HepG2 (cell line): Measurements from ENCODE around the gene CPEB3. TPM values are rescaled to one million over a fixed set of nuclear protein-coding genes. Genes with fewer than 3 reads are reported as not detected.

Experiments
- ATF1 ChIP-seq: IDR thresholded peaks from 2 replicates; pipeline ENCODE4 v1.6.1; 2016; ENCODE audit warnings: mild to moderate bottlenecking, control low read depth
- ATM ChIP-seq: fragments of 450-650 bp; IDR thresholded peaks from 2 replicates; pipeline ENCODE4 v1.7.1; 2017; ENCODE audit warnings: mild to moderate bottlenecking, borderline replicate concordance
- CENPBD1 ChIP-seq: sonication (generic); formaldehyde crosslinking; IDR thresholded peaks from 2 replicates; pipeline ENCODE4 v1.8.0; 2022; ENCODE audit warnings: missing genetic modification reagents, low read depth, mild to moderate bottlenecking, borderline replicate concordance
- GABPA ChIP-seq, 2 experiments: IDR thresholded peaks; 2 replicates each; pipeline ENCODE4 v1.6.1; 2011 to 2016; ENCODE audit warnings: low read depth in 2 of 2, low read length in 1 of 2, missing biosample characterization in 1 of 2, missing genetic modification characterization in 1 of 2
- MAZ ChIP-seq, 2 experiments: sonication (generic) in 1 of 2; formaldehyde crosslinking in 1 of 2; IDR thresholded peaks; 2 replicates each; pipeline versions ENCODE4 v1.5.0 to v1.6.1; 2012 to 2020; ENCODE audit warnings: low read depth in 2 of 2, mild to moderate bottlenecking in 2 of 2, borderline replicate concordance in 1 of 2, improper control_type of control experiment in 1 of 2, low read length in 1 of 2, missing genetic modification reagents in 1 of 2, moderate library complexity in 1 of 2
- MED1 ChIP-seq: sonication (generic); formaldehyde crosslinking; IDR thresholded peaks from 2 replicates; pipeline ENCODE4 v1.4.0; 2020; ENCODE audit warnings: missing genetic modification reagents
- MLLT10 ChIP-seq: sonication (generic); formaldehyde crosslinking; IDR thresholded peaks from 2 replicates; pipeline ENCODE4 v1.4.0; 2020; ENCODE audit warnings: missing genetic modification reagents
- NCOA5 ChIP-seq: sonication (generic); formaldehyde crosslinking; IDR thresholded peaks from 2 replicates; pipeline ENCODE4 v1.4.0; 2020; ENCODE audit warnings: missing genetic modification reagents
- PAWR ChIP-seq: sonication (generic); formaldehyde crosslinking; IDR thresholded peaks from 2 replicates; pipeline ENCODE4 v1.4.0; 2020; ENCODE audit warnings: missing genetic modification reagents, mild to moderate bottlenecking, borderline replicate concordance
- RELA ChIP-seq: sonication (generic); formaldehyde crosslinking; IDR thresholded peaks from 2 replicates; pipeline ENCODE4 v1.4.0; 2020; ENCODE audit warnings: missing genetic modification reagents
- SMC3 ChIP-seq: IDR thresholded peaks from 2 replicates; pipeline ENCODE4 v1.6.1; 2011; ENCODE audit warnings: low read length, improper control_type of control experiment
- TBX2 ChIP-seq: sonication (generic); formaldehyde crosslinking; IDR thresholded peaks from 2 replicates; pipeline ENCODE4 v1.5.0; 2020; ENCODE audit warnings: missing genetic modification reagents, mild to moderate bottlenecking, borderline replicate concordance
- TBX3 ChIP-seq: fragments of 450-650 bp; IDR thresholded peaks from 2 replicates; pipeline ENCODE4 v1.6.1; 2017; ENCODE audit warnings: antibody characterized with exemption, mild to moderate bottlenecking, inconsistent platforms, borderline replicate concordance
- THAP11 ChIP-seq: IDR thresholded peaks from 2 replicates; pipeline ENCODE4 v1.6.1; 2016; ENCODE audit warnings: missing biosample characterization, missing genetic modification reagents
- TRIM22 ChIP-seq: fragments of 450-650 bp; IDR thresholded peaks from 2 replicates; pipeline ENCODE4 v1.6.1; 2017
- ZBTB43 ChIP-seq: sonication (generic); formaldehyde crosslinking; conservative IDR thresholded peaks from 2 replicates; pipeline ENCODE4 v1.4.0; 2020; ENCODE audit warnings: missing genetic modification reagents
- ZNF136 ChIP-seq: sonication (generic); formaldehyde crosslinking; IDR thresholded peaks from 2 replicates; pipeline ENCODE4 v1.8.1; 2022; ENCODE audit warnings: low read depth, mild to moderate bottlenecking, moderate library complexity, missing genetic modification reagents
- ZNF253 ChIP-seq: sonication (generic); formaldehyde crosslinking; IDR thresholded peaks from 2 replicates; pipeline ENCODE4 v1.8.0; 2022; ENCODE audit warnings: mild to moderate bottlenecking, missing genetic modification reagents, borderline replicate concordance
- ZNF276 ChIP-seq: sonication (generic); formaldehyde crosslinking; IDR thresholded peaks from 2 replicates; pipeline ENCODE4 v1.4.0; 2020; ENCODE audit warnings: mild to moderate bottlenecking, low read depth, missing genetic modification reagents
- ZNF281 ChIP-seq: sonication (generic); formaldehyde crosslinking; IDR thresholded peaks from 2 replicates; pipeline ENCODE4 v1.4.0; 2020; ENCODE audit warnings: missing genetic modification reagents, borderline replicate concordance
- ZNF350 ChIP-seq: sonication (generic); formaldehyde crosslinking; IDR thresholded peaks from 2 replicates; pipeline ENCODE4 v1.4.0; 2020; ENCODE audit warnings: mild to moderate bottlenecking, low read depth, missing genetic modification reagents, borderline replicate concordance
- ZNF790 ChIP-seq: sonication (generic); formaldehyde crosslinking; IDR thresholded peaks from 2 replicates; pipeline ENCODE4 v1.8.0; 2022; ENCODE audit warnings: missing genetic modification reagents, mild to moderate bottlenecking, borderline replicate concordance
- polyA plus RNA-seq, 8 experiments: library from polyadenylated mRNA; depleted of rRNA in 3 of 8; stranded (reverse) in 7 of 8; unstranded in 1 of 8; fragments of >200 nt; fragmentation: Illumina TruSeq in 4 of 8; extraction: Trizol in 4 of 8; gene quantifications; 2 replicates each; pipeline versions ENCODE4 v1.2.1 to v1.2.3, GENCODE V29; 2011 to 2016; ENCODE audit warnings: low read depth in 4 of 8, missing spikeins in 1 of 8, mixed read lengths in 1 of 8; ENCODE audit not compliant: insufficient read depth in 1 of 8
- total RNA-seq, 5 experiments: library from RNA; depleted of rRNA; stranded (reverse); fragments of >200 nt; fragmentation: Illumina TruSeq; extraction: Trizol; gene quantifications; 2 replicates each; pipeline ENCODE4 v1.2.3, GENCODE V29; 2016; ENCODE audit warnings: low read depth in 1 of 5

Gene CPEB3
- total and polyA plus RNA-seq, 2 of the 13 experiments (the other 11 are each of a cell fraction or from before 2014, with no cell fraction given) = 0.66 to 0.70 TPM

- TF ChIP-seq ZNF253 (CRISPR knock-in tag) (no peak), THAP11 (peak; percentile 96), SMC3 (no peak), ATM (no peak), RELA (CRISPR knock-in tag) (no peak), MLLT10 (CRISPR knock-in tag) (no peak), TRIM22 (no peak), TBX2 (no peak), ZNF276 (peak; percentile 99), PAWR (no peak), ATF1 (CRISPR knock-in tag) (no peak), MED1 (CRISPR knock-in tag) (no peak), CENPBD1 (no peak), ZNF790 (CRISPR knock-in tag) (no peak), TBX3 (no peak), ZNF281 (CRISPR knock-in tag) (peak; percentile 66; the same call in 1 of the 2 replicates), ZNF136 (CRISPR knock-in tag) (no peak), NCOA5 (CRISPR knock-in tag) (no peak), ZNF350 (no peak), ZBTB43 (CRISPR knock-in tag) (no peak), MAZ (IDR thresholded peaks at IDR 0.05; ENCODE audit: borderline replicate concordance, low read depth, low read length) (no peak), MAZ (CRISPR knock-in tag; IDR thresholded peaks at IDR 0.05; ENCODE audit: low read depth) (no peak), GABPA (IDR thresholded peaks at IDR 0.05; ENCODE audit: low read depth, low read length) (no peak), GABPA (CRISPR knock-in tag; IDR thresholded peaks at IDR 0.05; ENCODE audit: low read depth) (peak; percentile 30; the same call in 1 of the 2 replicates)
Measured at GRCh38 chr10:92242910-92243671, 47.8 kb downstream of the CPEB3 start (continued).
